Right hindlimb (tissue), 1 donor: Measurements from ENCODE around the gene MYLK4.
"Not testable (repeated sequence)": the region's sequence is repeated elsewhere in the genome, so short reads cannot be mapped to it uniquely, and the experiment has no call there.

ENCODE experiments used
- DNase-seq: peaks from one replicate; pipeline ENCODE4 v3.0.0-alpha.2; 2018

Gene MYLK4

GRCh38 chr6:2775003-2775402, 24.3 kb upstream of the MYLK4 start:
- DNase-seq = no peak

DNA sequence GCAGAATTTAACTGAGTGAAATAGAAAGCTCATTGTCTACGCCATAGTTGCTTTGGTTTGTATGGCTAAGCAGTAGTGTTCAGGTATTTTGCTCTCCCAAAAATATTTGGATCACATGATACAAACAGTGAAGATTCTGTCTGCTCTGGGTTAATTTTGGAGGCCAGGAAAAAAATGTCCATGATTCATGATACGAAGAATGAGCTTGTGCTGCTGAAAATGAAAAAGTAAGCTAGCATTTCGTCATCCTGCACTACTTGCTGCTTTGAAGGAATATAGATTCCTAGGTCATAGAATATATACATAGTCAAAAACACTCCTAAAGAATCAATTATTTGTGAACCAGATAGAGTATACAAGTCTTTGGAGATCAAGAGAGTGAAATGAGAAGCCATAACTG, 22.7 kb upstream of the MYLK4 start:
- no peak for DNase-seq

GRCh38 chr6:2772840-2773239, 22.1 kb upstream of the MYLK4 start:
- no peak for DNase-seq

DNA sequence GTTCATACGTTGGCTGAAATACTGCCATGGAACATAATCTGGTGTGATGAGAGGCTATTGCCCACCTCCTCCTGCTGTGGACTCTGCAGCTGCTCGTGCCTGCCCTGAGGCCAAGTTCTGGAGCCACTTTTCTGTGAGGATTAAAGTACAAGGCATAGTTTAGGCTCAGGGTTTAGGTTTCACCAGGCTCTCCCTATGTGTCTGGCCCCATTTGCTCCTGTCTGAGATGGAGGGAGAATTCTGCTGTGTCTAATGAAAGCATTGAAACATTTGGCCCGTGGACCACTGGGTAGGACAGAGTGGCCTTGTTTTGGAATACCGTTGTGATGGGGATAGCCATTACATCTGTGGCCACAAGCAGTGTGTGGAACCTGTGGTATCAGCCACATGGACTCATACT, 20.4 kb upstream of the MYLK4 start:
- peak; percentile 45 for DNase-seq

DNA sequence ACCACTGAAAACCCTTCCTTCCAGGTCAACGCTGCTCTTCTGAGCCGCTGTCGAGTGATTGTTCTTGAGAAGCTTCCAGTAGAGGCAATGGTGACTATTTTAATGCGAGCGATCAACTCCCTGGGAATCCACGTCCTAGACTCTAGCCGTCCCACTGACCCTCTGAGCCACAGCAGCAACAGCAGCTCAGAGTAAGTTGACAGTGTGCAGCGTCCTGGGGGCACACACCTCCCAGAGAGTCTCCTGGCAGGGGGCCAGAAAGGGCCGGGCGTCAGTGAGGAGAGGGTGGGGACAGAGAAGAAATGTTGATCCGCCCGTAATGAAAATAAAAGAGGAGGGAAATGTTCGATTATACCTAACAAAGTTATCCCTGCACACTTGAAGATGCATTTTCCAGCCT, 19.4 kb upstream of the MYLK4 start:
- DNase-seq = peak; percentile 54

DNA sequence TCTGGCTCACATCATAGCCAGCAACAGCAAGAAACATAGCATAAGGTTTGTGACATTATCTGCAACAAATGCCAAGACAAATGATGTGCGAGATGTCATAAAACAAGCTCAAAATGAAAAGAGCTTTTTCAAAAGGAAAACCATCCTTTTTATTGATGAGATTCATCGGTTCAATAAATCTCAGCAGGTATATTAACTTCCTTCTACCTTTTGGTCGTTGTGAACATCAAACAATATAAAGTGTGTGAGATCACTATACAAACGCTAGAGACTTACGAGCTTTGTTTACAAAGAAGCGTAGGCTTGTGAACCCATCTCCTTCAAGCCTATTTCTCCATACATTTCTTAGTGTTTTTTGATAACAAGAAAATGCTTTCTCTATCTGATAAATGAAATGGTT, 18.0 kb upstream of the MYLK4 start:
- no peak for DNase-seq

- DNase-seq = no peak
Observed at GRCh38 chr6:2767657-2768524, 17.2 kb upstream of the MYLK4 start.

GRCh38 chr6:2766767-2767656, 16.3 kb upstream of the MYLK4 start:
- no peak for DNase-seq

- peak; percentile 65 for DNase-seq
Observed at GRCh38 chr6:2765896-2766766, 15.4 kb upstream of the MYLK4 start.

- DNase-seq = peak; percentile 100
Observed at GRCh38 chr6:2765166-2765895, 14.6 kb upstream of the MYLK4 start, which contains the start of gene WRNIP1. Gene WRNIP1 (plus strand): TSS chr6:2765393. CDS start chr6:2765623, 230 bp downstream.

GRCh38 chr6:2764610-2765165, 14.0 kb upstream of the MYLK4 start:
- DNase-seq = peak; percentile 80

GRCh38 chr6:2763876-2764540, 13.3 kb upstream of the MYLK4 start:
- no peak for DNase-seq

- no peak for DNase-seq
Observed at GRCh38 chr6:2763345-2763841, 12.7 kb upstream of the MYLK4 start.

DNA sequence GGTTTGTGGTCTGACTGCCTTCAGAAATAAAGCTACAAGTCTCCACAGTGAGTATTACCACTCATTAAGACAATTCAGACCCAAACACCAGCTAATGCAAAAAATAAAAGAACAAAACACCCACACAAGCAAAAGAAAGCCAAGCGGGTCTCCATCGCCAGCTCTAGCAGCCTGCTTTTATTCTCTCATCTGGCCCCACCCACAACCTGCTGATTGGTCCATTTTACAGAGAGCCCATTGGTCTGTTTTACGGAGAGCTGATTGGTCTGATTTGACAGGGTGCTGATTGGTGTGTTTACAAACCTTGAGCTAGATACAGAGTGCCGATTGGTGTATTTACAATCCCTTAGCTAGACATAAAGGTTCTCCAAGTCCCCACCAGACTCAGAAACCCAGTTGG, 12.1 kb upstream of the MYLK4 start:
- DNase-seq = not testable (repeated sequence)

DNA sequence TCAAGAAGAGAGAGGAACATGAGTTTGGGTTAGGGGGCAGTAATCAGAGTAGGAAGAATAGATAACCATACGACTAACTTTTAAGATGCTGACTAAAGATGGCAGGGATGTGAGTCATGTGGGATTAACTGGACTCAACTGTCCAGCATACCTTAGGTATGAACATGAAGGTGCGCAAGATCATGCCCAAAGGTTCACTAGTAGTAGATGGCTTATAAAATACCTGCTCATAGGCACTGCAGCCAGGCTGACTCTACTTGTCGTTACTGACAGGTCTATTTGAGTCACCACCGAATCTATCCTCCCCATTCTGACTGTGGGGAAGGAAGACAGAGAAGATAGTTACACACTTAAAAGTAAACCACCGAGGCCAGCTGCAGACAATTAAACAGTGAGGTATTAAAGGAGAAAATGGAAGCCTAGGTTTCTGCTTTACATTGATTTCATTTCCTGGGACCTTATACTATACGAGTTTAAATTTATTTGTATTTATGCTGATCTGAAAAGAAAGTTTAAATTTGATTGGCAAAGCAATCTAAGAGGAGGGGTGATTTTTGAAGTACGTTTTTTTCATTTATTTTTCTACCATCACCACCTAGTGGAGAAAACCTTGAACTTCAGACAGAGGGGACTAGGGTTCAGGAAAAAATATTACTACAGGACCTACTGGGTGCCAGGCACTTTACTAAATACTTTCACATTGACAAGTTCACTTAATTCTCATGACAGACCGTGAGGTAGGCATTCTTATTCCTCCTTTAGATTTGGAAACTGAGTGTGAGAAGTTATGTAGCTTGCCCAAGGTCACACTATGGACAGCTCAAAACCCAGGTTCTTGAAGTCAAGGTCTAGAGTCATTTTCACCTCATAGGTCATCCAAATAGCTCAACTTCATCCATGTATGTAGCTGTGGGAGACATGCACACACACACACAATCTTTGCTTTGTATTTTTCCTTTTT, 10.4 kb upstream of the MYLK4 start:
- DNase-seq = no peak

GRCh38 chr6:2758980-2759379, 8.3 kb upstream of the MYLK4 start:
- no peak for DNase-seq

DNA sequence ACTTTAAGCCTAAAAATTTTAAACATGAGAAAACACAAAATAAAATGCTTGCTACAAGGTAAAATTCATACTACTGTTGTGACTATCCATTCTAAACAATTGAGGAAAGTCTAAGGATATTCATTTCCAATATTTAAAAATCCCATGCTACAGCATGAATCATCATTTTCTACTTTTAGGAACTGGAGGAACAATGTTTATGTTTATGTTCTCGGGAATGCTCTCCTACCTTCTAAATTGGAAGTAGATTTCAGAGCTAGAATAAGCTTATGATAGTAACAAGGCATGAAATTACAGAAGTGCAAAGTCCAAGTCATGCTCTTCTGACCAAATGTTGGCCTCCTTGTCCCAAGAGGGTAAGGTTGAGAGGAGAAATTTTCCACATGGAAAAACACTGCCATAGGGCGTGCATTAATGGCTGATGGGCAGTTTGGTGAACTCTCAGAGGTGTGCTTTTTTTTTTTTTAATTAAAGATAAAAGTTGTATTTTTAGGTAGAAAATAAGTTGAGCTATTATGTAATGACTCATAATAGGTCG, 6.0 kb upstream of the MYLK4 start:
- DNase-seq = no peak

DNA sequence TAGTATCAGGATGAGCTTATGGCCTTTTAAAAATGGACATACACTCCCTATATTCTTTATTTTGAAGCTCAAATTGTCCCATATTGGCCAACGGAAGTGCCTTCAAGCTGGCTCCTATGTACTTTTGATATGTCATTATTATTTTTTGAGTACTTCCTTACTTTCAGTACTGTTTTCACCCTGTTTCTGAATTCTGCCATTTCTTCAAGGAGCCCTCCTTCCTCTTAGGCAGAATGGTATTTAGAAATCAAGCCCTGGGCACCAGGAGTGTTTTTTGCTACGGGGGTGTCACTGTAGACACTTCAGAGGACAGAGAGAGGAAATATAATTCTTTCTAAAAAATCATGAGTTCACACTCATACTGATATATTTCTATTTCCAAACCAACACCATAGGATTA, 5.5 kb upstream of the MYLK4 start:
- DNase-seq = no peak

- DNase-seq = no peak
Observed at GRCh38 chr6:2755456-2755855, 4.7 kb upstream of the MYLK4 start.
